Measurements from ENCODE around the gene CDC42. TPM values are rescaled to one million over a fixed set of nuclear protein-coding genes. Genes with fewer than 3 reads are reported as not detected.

CDC42 gene
- total and polyA plus RNA-seq, 9 of the 15 experiments (the other 6 are each of a cell fraction or from before 2014, with no cell fraction given) = 186 to 398 (median 325) TPM

DNA sequence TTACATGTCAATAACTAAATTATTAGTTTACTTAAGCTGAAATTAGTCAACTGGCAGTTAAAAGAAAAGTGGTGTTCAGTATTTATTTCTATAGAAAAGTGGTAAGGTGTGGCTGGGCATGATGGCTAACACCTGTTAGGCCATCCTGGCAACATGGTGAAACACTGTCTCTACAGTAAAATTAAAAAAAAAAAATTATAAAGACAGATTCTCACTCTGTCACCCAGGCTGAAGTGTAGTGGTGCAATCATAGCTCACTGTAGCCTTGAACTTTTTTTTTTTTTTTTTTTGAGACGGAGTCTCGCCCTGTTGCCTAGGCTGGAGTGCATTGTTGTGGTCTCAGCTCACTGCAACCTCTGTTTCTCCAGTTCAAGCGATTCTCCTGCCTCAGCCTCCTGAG is 57.5 kb downstream of the CDC42 start:
- H3K4me3 ChIP-seq = no peak overlapping the region
- no TSS peak for BruUV-seq (replicated peaks)
- 100% methylated on average over 3 of the region's 3 CpGs for WGBS (ENCODE audit: insufficient coverage, low coverage, missing lambda C conversion rate)
- H3K9me3 ChIP-seq (replicated peaks; ENCODE audit: control insufficient read depth, insufficient read depth, low read depth, low read length) = no peaks in the 10 kb centered on the region
- H3K79me2 ChIP-seq (ENCODE audit: control insufficient read depth, insufficient read depth, low read length) = peaks cover 15% of the 10 kb centered on the region; the same call in 2 of the 3 replicates
- no peak overlapping the region for H3K4me2 ChIP-seq (ENCODE audit: insufficient read depth, low read length)
- FAIRE-seq (no peak), DNase-seq (ENCODE audit: extremely low read depth in 1 of 4, low spot score in 3 of 4) (no peak), ATAC-seq (no peak)
- peaks cover 6% of the 10 kb centered on the region for H3K9me1 ChIP-seq (ENCODE audit: control insufficient read depth, insufficient read depth, low read length)
- ChIA-PET CTCF (ENCODE audit: low intra/inter-chr PET ratio) (no interaction called here), POLR2A (interaction anchor here (0.7 to 2.7 kb wide), 5 partner anchors 10 to 94 kb away, joined by 3 to 10 read pairs (median 4); no protein-coding TSS in a partner anchor)
- peaks cover 66% of the 10 kb centered on the region for H3K36me3 ChIP-seq (ENCODE audit: control insufficient read depth, insufficient read depth, low read length)
- peaks cover 14% of the 10 kb centered on the region for H4K20me1 ChIP-seq (replicated peaks; ENCODE audit: control insufficient read depth, insufficient read depth, low read length)
- in situ Hi-C loops (cut with MboI) = no loop called here
- H3K4me1 ChIP-seq (replicated peaks in 1 of 2; ENCODE audit: control insufficient read depth in 2 of 2, insufficient read depth in 2 of 2, low read length in 2 of 2) = peaks cover 0 to 12% of the 10 kb centered on the region in 2 experiments; a peak in 2 of 5 replicates
- no peak overlapping the region for H3K9ac ChIP-seq (ENCODE audit: insufficient read depth in 1 of 2, low read depth in 2 of 2, low read length in 2 of 2)
- H3K27me3 ChIP-seq (ENCODE audit: control insufficient read depth in 2 of 2, insufficient read depth in 2 of 2, low read length in 2 of 2) = no peaks in the 10 kb centered on the region
- no peak overlapping the region for H3K27ac ChIP-seq (ENCODE audit: extremely low read depth, low read depth, low read length)
- intact Hi-C loops (cut with micrococcal nuclease) = no loop called here
- no peak overlapping the region for H2AFZ ChIP-seq (ENCODE audit: low read depth, low read length)
- TF ChIP-seq, protein P1, sequence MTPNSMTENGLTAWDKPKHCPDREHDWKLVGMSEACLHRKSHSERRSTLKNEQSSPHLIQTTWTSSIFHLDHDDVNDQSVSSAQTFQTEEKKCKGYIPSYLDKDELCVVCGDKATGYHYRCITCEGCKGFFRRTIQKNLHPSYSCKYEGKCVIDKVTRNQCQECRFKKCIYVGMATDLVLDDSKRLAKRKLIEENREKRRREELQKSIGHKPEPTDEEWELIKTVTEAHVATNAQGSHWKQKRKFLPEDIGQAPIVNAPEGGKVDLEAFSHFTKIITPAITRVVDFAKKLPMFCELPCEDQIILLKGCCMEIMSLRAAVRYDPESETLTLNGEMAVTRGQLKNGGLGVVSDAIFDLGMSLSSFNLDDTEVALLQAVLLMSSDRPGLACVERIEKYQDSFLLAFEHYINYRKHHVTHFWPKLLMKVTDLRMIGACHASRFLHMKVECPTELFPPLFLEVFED (CRISPR knock-in tag; conservative IDR thresholded peaks at IDR 0.05) = no peak
- TF ChIP-seq LCOR (CRISPR knock-in tag; IDR thresholded peaks at IDR 0.05) (no peak), PCBP1 (IDR thresholded peaks at IDR 0.05; ENCODE audit: low read depth, low read length, poor library complexity, severe bottlenecking) (no peak), NFRKB (IDR thresholded peaks at IDR 0.05; ENCODE audit: low read depth) (no peak), XRCC4 (IDR thresholded peaks at IDR 0.05; ENCODE audit: extremely low read depth, insufficient read depth, insufficient read length) (no peak)
- TF ChIP-seq, protein P2, sequence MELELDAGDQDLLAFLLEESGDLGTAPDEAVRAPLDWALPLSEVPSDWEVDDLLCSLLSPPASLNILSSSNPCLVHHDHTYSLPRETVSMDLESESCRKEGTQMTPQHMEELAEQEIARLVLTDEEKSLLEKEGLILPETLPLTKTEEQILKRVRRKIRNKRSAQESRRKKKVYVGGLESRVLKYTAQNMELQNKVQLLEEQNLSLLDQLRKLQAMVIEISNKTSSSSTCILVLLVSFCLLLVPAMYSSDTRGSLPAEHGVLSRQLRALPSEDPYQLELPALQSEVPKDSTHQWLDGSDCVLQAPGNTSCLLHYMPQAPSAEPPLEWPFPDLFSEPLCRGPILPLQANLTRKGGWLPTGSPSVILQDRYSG (tag; conservative IDR thresholded peaks at IDR 0.05; ENCODE audit: low read depth) = no peak
- TF ChIP-seq, protein P3, sequence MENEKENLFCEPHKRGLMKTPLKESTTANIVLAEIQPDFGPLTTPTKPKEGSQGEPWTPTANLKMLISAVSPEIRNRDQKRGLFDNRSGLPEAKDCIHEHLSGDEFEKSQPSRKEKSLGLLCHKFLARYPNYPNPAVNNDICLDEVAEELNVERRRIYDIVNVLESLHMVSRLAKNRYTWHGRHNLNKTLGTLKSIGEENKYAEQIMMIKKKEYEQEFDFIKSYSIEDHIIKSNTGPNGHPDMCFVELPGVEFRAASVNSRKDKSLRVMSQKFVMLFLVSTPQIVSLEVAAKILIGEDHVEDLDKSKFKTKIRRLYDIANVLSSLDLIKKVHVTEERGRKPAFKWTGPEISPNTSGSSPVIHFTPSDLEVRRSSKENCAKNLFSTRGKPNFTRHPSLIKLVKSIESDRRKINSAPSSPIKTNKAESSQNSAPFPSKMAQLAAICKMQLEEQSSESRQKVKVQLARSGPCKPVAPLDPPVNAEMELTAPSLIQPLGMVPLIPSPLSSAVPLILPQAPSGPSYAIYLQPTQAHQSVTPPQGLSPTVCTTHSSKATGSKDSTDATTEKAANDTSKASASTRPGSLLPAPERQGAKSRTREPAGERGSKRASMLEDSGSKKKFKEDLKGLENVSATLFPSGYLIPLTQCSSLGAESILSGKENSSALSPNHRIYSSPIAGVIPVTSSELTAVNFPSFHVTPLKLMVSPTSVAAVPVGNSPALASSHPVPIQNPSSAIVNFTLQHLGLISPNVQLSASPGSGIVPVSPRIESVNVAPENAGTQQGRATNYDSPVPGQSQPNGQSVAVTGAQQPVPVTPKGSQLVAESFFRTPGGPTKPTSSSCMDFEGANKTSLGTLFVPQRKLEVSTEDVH (IDR thresholded peaks at IDR 0.05; ENCODE audit: low read depth, partially characterized antibody) = no peak
- TF ChIP-seq, protein P4, sequence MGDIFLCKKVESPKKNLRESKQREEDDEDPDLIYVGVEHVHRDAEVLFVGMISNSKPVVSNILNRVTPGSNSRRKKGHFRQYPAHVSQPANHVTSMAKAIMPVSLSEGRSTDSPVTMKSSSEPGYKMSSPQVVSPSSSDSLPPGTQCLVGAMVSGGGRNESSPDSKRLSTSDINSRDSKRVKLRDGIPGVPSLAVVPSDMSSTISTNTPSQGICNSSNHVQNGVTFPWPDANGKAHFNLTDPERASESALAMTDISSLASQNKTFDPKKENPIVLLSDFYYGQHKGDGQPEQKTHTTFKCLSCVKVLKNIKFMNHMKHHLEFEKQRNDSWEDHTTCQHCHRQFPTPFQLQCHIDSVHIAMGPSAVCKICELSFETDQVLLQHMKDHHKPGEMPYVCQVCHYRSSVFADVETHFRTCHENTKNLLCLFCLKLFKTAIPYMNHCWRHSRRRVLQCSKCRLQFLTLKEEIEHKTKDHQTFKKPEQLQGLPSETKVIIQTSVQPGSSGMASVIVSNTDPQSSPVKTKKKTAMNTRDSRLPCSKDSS (IDR thresholded peaks at IDR 0.05; ENCODE audit: low read depth, partially characterized antibody) = no peak
